Astrocyte (in vitro differentiated cells and primary cell): Measurements from ENCODE around the gene PODXL. TPM values are rescaled to one million over a fixed set of nuclear protein-coding genes. Genes with fewer than 3 reads are reported as not detected.

Experiments used
- DNase-seq: peaks from one replicate; pipeline ENCODE4 v3.0.0-alpha.2; 2010; ENCODE audit warnings: low read depth
- FAIRE-seq: peaks from 2 replicates; lab custom pipeline; 2011; peaks lifted over from hg19 to GRCh38; lab: Jason Lieb, UNC
- H2AFZ ChIP-seq: 2 replicates; pipeline ENCODE4 v1.6.0; 2012; ENCODE audit warnings: low read depth, low read length, inconsistent platforms
- H3K27ac ChIP-seq: 2 replicates; pipeline ENCODE4 v1.5.1; 2011; ENCODE audit warnings: low read depth, low read length, inconsistent platforms
- H3K27me3 ChIP-seq: 2 replicates; pipeline ENCODE4 v1.6.0; 2011; ENCODE audit warnings: low read length, inconsistent platforms; ENCODE audit not compliant: insufficient read depth
- H3K36me3 ChIP-seq: 2 replicates; pipeline ENCODE4 v1.5.1; 2011; ENCODE audit warnings: low read length, inconsistent platforms; ENCODE audit not compliant: insufficient read depth
- H3K4me1 ChIP-seq: 2 replicates; pipeline ENCODE4 v1.5.1; 2011; ENCODE audit warnings: low read length, inconsistent platforms; ENCODE audit not compliant: insufficient read depth
- H3K4me2 ChIP-seq: 2 replicates; pipeline ENCODE4 v1.6.0; 2012; ENCODE audit warnings: low read length, inconsistent platforms
- H3K4me3 ChIP-seq: 2 replicates; pipeline ENCODE4 v1.5.1; 2011; ENCODE audit warnings: low read depth, mild to moderate bottlenecking, low read length, inconsistent platforms; ENCODE audit not compliant: insufficient read depth
- H3K79me2 ChIP-seq: 2 replicates; pipeline ENCODE4 v1.6.0; 2012; ENCODE audit warnings: mild to moderate bottlenecking, low read length, inconsistent platforms; ENCODE audit not compliant: insufficient read depth
- H3K9ac ChIP-seq: 2 replicates; pipeline ENCODE4 v1.6.0; 2012; ENCODE audit warnings: mild to moderate bottlenecking, low read length, inconsistent platforms
- H3K9me3 ChIP-seq: 2 replicates; pipeline ENCODE4 v1.5.1; 2012; ENCODE audit warnings: low read depth, mild to moderate bottlenecking, low read length, inconsistent platforms; ENCODE audit not compliant: insufficient read depth
- H4K20me1 ChIP-seq: 2 replicates; pipeline ENCODE4 v1.6.0; 2012; ENCODE audit warnings: low read length, inconsistent platforms; ENCODE audit not compliant: insufficient read depth
- H3K27ac Mint-ChIP-seq: one replicate; pipeline ENCODE4 v1.8.0; 2021; ENCODE audit warnings: mild to moderate bottlenecking, mixed read lengths; ENCODE audit not compliant: unreplicated experiment
- H3K27me3 Mint-ChIP-seq: one replicate; pipeline ENCODE4 v1.8.0; 2021; ENCODE audit warnings: low read depth, mixed read lengths; ENCODE audit not compliant: unreplicated experiment
- H3K36me3 Mint-ChIP-seq: one replicate; pipeline ENCODE4 v1.8.0; 2021; ENCODE audit warnings: low read depth, mixed read lengths; ENCODE audit not compliant: unreplicated experiment
- H3K4me1 Mint-ChIP-seq: one replicate; pipeline ENCODE4 v1.8.0; 2021; ENCODE audit warnings: low read depth, mixed read lengths; ENCODE audit not compliant: unreplicated experiment
- H3K4me3 Mint-ChIP-seq: one replicate; pipeline ENCODE4 v1.8.0; 2021; ENCODE audit warnings: mild to moderate bottlenecking, moderate library complexity, mixed read lengths; ENCODE audit not compliant: unreplicated experiment
- H3K9me3 Mint-ChIP-seq: one replicate; pipeline ENCODE4 v1.8.0; 2021; ENCODE audit warnings: mild to moderate bottlenecking, mixed read lengths; ENCODE audit not compliant: unreplicated experiment
- CTCF ChIP-seq: IDR thresholded peaks from 2 replicates; pipeline ENCODE4 v1.5.1; 2011; ENCODE audit warnings: low read depth, mild to moderate bottlenecking, inconsistent platforms, low read length, moderate library complexity; ENCODE audit not compliant: insufficient read depth
- EZH2 ChIP-seq: IDR thresholded peaks from 2 replicates; pipeline ENCODE4 v1.6.1; 2012; ENCODE audit warnings: mild to moderate bottlenecking, low read length, inconsistent platforms; ENCODE audit not compliant: insufficient read depth
- total RNA-seq: library from RNA; stranded (reverse); gene quantifications from 2 replicates; pipeline ENCODE4 v1.2.1, GENCODE V29; 2021

PODXL gene
- total RNA-seq, 1 donor from 2014 or later = 47.1 TPM

- no peaks in the 10 kb centered on the region for H4K20me1 ChIP-seq
- H3K4me1 Mint-ChIP-seq = peaks cover 4% of the 10 kb centered on the region
- H3K9me3 ChIP-seq = no peaks in the 10 kb centered on the region
- H3K36me3 Mint-ChIP-seq = no peaks in the 10 kb centered on the region
- H3K36me3 ChIP-seq = no peaks in the 10 kb centered on the region
- H3K4me3 Mint-ChIP-seq = no peak overlapping the region
- H3K27ac ChIP-seq = no peak overlapping the region
- no peak overlapping the region for H3K4me2 ChIP-seq
- H3K27me3 ChIP-seq = no peaks in the 10 kb centered on the region
- no peaks in the 10 kb centered on the region for H3K79me2 ChIP-seq
- H3K4me3 ChIP-seq = no peak overlapping the region
- TF ChIP-seq CTCF = no peak
- TF ChIP-seq EZH2 = no peak
- no peak overlapping the region for H2AFZ ChIP-seq
- peaks cover 19% of the 10 kb centered on the region for H3K27me3 Mint-ChIP-seq
- H3K9ac ChIP-seq = no peak overlapping the region
- H3K4me1 ChIP-seq = no peaks in the 10 kb centered on the region
- no peak overlapping the region for H3K27ac Mint-ChIP-seq
- FAIRE-seq = no peak
- H3K9me3 Mint-ChIP-seq = no peaks in the 10 kb centered on the region
- peak; percentile 28 for DNase-seq
These were observed 18.3 kb upstream of the PODXL start for GRCh38 chr7:131574741-131575140.

- no peak overlapping the region for H2AFZ ChIP-seq
- no peak overlapping the region for H3K4me3 Mint-ChIP-seq
- H3K79me2 ChIP-seq = no peaks in the 10 kb centered on the region
- H3K4me2 ChIP-seq = no peak overlapping the region
- DNase-seq (no peak), FAIRE-seq (no peak)
- TF ChIP-seq EZH2 (no peak), CTCF (no peak)
- H3K36me3 ChIP-seq = no peaks in the 10 kb centered on the region
- H4K20me1 ChIP-seq = no peaks in the 10 kb centered on the region
- H3K9ac ChIP-seq = no peak overlapping the region
- no peak overlapping the region for H3K4me3 ChIP-seq
- H3K27me3 Mint-ChIP-seq = peaks cover 32% of the 10 kb centered on the region
- H3K4me1 Mint-ChIP-seq = no peaks in the 10 kb centered on the region
- no peaks in the 10 kb centered on the region for H3K36me3 Mint-ChIP-seq
- H3K4me1 ChIP-seq = no peaks in the 10 kb centered on the region
- no peaks in the 10 kb centered on the region for H3K9me3 ChIP-seq
- H3K27ac ChIP-seq = no peak overlapping the region
- H3K9me3 Mint-ChIP-seq = no peaks in the 10 kb centered on the region
- H3K27me3 ChIP-seq = no peaks in the 10 kb centered on the region
- no peak overlapping the region for H3K27ac Mint-ChIP-seq
These were observed 14.0 kb upstream of the PODXL start for GRCh38 chr7:131570401-131570800.

- DNase-seq = no peak
- H3K27me3 Mint-ChIP-seq = peaks cover 26% of the 10 kb centered on the region
These were observed 12.5 kb upstream of the PODXL start for GRCh38 chr7:131568970-131569369.

More at GRCh38 chr7:131568970-131569369, 12.5 kb upstream of the PODXL start:
- Mint-ChIP-seq H3K4me3 (no peak overlapping the region), H3K27ac (no peak overlapping the region), H3K36me3 (no peaks in the 10 kb centered on the region), H3K4me1 (no peaks in the 10 kb centered on the region), H3K9me3 (no peaks in the 10 kb centered on the region)
- no peaks in the 10 kb centered on the region for H3K27me3 ChIP-seq
- H3K27ac ChIP-seq = no peak overlapping the region
- no peaks in the 10 kb centered on the region for H3K79me2 ChIP-seq
- no peak overlapping the region for H3K9ac ChIP-seq
- H4K20me1 ChIP-seq = no peaks in the 10 kb centered on the region
- H3K36me3 ChIP-seq = no peaks in the 10 kb centered on the region
- no peak for FAIRE-seq
- no peak overlapping the region for H2AFZ ChIP-seq
- TF ChIP-seq CTCF (no peak), EZH2 (no peak)
- H3K4me3 ChIP-seq = no peak overlapping the region
- H3K9me3 ChIP-seq = no peaks in the 10 kb centered on the region
- no peak overlapping the region for H3K4me2 ChIP-seq
- H3K4me1 ChIP-seq = no peaks in the 10 kb centered on the region
